DOHH2 (cell line): ENCODE results near the gene MFAP4.

Source experiments
- H3F3A ChIP-seq: fragments of 200-600 bp; sonication (generic), shearing (Covaris generic); 2 replicates; pipeline ENCODE4 v1.6.0; 2016; ENCODE audit warnings: antibody characterized with exemption, mild to moderate bottlenecking; ENCODE audit not compliant: control insufficient read depth, insufficient read depth
- H3K27ac ChIP-seq: fragments of 200-600 bp; sonication (generic); 2 replicates; pipeline ENCODE4 v1.5.1; 2014; ENCODE audit warnings: low read depth, mild to moderate bottlenecking, low read length, moderate library complexity
- H3K27me3 ChIP-seq: fragments of 200-600 bp; sonication (generic); 2 replicates; pipeline ENCODE4 v1.6.1; 2014; ENCODE audit warnings: mild to moderate bottlenecking, low read length, mixed read lengths; ENCODE audit not compliant: control insufficient read depth
- H3K36me3 ChIP-seq: fragments of 200-600 bp; sonication (generic); 2 replicates; pipeline ENCODE4 v1.6.1; 2014; ENCODE audit warnings: mild to moderate bottlenecking, low read length, moderate library complexity, mixed read lengths; ENCODE audit not compliant: control insufficient read depth
- H3K4me1 ChIP-seq: fragments of 200-600 bp; sonication (generic); 2 replicates; pipeline ENCODE4 v1.6.1; 2014; ENCODE audit warnings: mild to moderate bottlenecking, low read length, mixed read lengths; ENCODE audit not compliant: control insufficient read depth
- H3K4me2 ChIP-seq: fragments of 200-600 bp; sonication (generic); 2 replicates; pipeline ENCODE4 v1.6.0; 2014; ENCODE audit warnings: mild to moderate bottlenecking, low read length, moderate library complexity
- H3K4me3 ChIP-seq: fragments of 200-600 bp; sonication (generic); 2 replicates; pipeline ENCODE4 v1.5.1; 2014; ENCODE audit warnings: mild to moderate bottlenecking, low read length, mixed read lengths
- H3K79me2 ChIP-seq: fragments of 200-600 bp; sonication (generic); 2 replicates; pipeline ENCODE4 v1.6.1; 2014; ENCODE audit warnings: mild to moderate bottlenecking, low read length, mixed read lengths; ENCODE audit not compliant: control insufficient read depth
- H3K9me2 ChIP-seq: fragments of 200-600 bp; sonication (generic); replicated peaks from 2 replicates; pipeline ENCODE4 v1.6.1; 2014; ENCODE audit warnings: mild to moderate bottlenecking, low read length, mixed read lengths; ENCODE audit not compliant: control insufficient read depth
- H3K9me3 ChIP-seq: fragments of 200-600 bp; sonication (generic); 2 replicates; pipeline ENCODE4 v1.6.1; 2014; ENCODE audit warnings: antibody characterized with exemption, low read length, mixed read lengths; ENCODE audit not compliant: control insufficient read depth, insufficient read depth
- H4K20me1 ChIP-seq: fragments of 200-600 bp; sonication (generic); 2 replicates; pipeline ENCODE4 v1.6.0; 2014; ENCODE audit warnings: low read depth, mild to moderate bottlenecking, antibody characterized with exemption, low read length, moderate library complexity; ENCODE audit not compliant: control insufficient read depth, insufficient read depth
- EZH2phosphoT487 ChIP-seq: fragments of 200-600 bp; sonication (generic); IDR thresholded peaks from 2 replicates; pipeline ENCODE4 v1.6.1; 2017; ENCODE audit warnings: borderline replicate concordance, mild to moderate bottlenecking, antibody characterized with exemption, low read length, moderate library complexity, mixed read lengths
- TF ChIP-seq, protein P1 (sequence below): fragments of 200-600 bp; sonication (generic); IDR thresholded peaks from one replicate; pipeline ENCODE4 v1.5.1; 2014; ENCODE audit warnings: antibody characterized with exemption, mild to moderate bottlenecking, low read depth, low read length; ENCODE audit not compliant: poor library complexity, severe bottlenecking

MFAP4 gene

DNA sequence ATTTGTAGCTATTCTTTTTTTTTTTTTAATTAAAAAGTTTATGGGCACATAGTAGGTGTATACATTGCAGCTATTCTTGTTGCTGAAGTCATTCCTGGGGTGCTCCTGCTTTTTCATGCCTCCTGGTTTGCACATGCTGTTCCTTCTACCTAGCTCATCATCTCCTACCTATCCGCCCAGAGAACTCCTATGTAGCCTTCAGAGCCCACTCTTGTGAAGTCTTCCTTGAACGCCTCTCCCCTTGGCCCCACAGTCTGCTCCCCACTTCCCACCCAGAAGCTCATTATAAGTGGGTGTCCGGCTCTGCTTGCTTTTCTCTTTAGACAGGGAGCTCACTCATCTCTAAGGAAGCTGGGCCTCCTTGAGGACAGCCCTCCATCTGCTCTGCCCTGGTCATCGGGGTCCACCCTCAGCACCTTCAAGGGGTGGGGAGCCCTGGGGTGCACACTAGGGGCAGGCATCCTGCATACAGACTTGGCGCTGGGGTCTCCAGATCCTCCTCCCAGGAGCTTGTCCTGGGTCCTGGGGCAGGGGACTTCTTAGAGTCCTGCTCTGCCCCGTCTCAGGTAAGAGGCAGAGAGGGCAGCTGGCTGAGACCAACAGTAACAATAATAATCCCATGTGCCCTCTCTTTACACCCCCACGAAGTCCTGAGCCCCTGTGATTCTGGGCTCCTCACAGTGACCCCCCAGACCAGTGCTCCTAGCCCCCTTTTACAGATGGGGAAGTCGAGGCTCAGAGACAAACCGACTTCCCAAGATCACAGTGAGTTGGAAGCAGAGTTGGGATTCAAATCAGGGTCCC, 21.0 kb downstream of the MFAP4 start:
- H3K4me1 ChIP-seq, result peaks cover 13% of the 10 kb centered on the region
- H3K4me2 ChIP-seq, result no peak overlapping the region
- TF ChIP-seq, protein P1, sequence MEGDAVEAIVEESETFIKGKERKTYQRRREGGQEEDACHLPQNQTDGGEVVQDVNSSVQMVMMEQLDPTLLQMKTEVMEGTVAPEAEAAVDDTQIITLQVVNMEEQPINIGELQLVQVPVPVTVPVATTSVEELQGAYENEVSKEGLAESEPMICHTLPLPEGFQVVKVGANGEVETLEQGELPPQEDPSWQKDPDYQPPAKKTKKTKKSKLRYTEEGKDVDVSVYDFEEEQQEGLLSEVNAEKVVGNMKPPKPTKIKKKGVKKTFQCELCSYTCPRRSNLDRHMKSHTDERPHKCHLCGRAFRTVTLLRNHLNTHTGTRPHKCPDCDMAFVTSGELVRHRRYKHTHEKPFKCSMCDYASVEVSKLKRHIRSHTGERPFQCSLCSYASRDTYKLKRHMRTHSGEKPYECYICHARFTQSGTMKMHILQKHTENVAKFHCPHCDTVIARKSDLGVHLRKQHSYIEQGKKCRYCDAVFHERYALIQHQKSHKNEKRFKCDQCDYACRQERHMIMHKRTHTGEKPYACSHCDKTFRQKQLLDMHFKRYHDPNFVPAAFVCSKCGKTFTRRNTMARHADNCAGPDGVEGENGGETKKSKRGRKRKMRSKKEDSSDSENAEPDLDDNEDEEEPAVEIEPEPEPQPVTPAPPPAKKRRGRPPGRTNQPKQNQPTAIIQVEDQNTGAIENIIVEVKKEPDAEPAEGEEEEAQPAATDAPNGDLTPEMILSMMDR, result no peak
- TF ChIP-seq EZH2phosphoT487, result no peak
- H3K79me2 ChIP-seq, result no peaks in the 10 kb centered on the region
- H3F3A ChIP-seq, result no peaks in the 10 kb centered on the region
- H3K9me3 ChIP-seq, result no peaks in the 10 kb centered on the region
- H4K20me1 ChIP-seq, result no peaks in the 10 kb centered on the region
- peaks cover 12% of the 10 kb centered on the region for H3K27me3 ChIP-seq
- no peak overlapping the region for H3K27ac ChIP-seq
- no peaks in the 10 kb centered on the region for H3K36me3 ChIP-seq
- H3K9me2 ChIP-seq, result no peaks in the 10 kb centered on the region
- H3K4me3 ChIP-seq, result no peak overlapping the region

DNA sequence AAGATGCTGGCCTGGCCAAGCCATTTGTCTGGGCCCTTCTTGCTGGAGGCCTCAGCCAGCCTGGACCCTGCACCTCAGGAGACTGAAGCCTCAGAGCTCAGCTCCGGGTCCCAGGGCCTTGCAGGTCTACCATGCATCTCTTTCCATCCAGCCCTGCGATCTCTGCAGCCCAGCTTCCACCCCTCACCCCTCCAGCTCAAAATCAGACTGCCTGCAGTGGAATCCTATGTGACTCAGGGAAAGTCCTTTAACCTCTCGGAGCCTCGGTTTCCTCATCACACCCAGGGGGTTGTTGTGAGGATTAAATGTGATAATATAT, 21.5 kb downstream of the MFAP4 start:
- Histone ChIP-seq H3K79me2 (no peaks in the 10 kb centered on the region), H3K4me2 (no peak overlapping the region), H4K20me1 (no peaks in the 10 kb centered on the region), H3K36me3 (no peaks in the 10 kb centered on the region), H3K4me1 (peaks cover 13% of the 10 kb centered on the region), H3K4me3 (no peak overlapping the region), H3K9me3 (no peaks in the 10 kb centered on the region), H3K9me2 (no peaks in the 10 kb centered on the region), H3K27ac (no peak overlapping the region), H3F3A (no peaks in the 10 kb centered on the region), H3K27me3 (peaks cover 12% of the 10 kb centered on the region)
- TF ChIP-seq EZH2phosphoT487, result no peak
- TF ChIP-seq, protein P1, result no peak

DNA sequence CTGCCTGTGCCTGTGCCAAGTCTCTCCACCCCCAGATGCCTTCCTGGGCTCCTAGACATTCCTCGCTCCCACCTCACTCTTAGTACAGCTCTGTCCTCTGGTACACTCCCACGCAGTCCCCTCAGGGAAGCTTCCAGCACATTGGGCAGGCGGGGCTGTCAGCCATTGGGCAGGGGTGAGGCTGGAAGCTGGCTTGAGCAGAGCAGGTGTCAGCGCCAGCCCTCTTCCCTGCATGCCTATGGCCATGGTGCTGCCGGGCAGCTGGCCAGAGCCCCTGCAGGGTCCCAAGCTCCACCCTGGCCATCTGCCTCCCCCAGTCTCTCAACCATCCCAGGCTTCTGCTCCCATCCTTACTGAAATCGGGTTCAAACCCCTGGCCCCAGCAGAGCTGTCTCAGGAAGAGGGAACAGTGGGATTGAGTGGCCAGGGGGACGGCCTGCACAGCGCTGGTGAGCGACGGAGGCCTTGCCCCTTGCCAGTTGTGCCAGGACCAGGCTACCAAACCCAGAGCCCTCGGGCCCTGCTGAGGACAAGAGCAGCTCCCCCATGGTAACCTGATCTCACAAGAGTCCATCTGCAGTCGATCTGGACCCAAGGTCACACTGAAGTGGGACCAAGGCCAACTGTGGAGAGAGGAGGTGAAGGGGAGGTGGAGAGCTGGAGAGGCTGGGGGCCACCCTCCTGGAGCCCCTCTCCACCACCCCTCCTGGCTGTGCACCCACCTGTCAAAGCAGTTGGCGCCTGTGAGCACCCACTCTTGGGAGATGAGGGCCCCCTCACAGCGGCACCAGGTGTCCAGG, 22.1 kb downstream of the MFAP4 start:
- no peaks in the 10 kb centered on the region for H3K36me3 ChIP-seq
- no peak overlapping the region for H3K27ac ChIP-seq
- H3K27me3 ChIP-seq, result peaks cover 12% of the 10 kb centered on the region
- TF ChIP-seq, protein P1, result no peak
- TF ChIP-seq EZH2phosphoT487, result no peak
- no peaks in the 10 kb centered on the region for H3K9me3 ChIP-seq
- no peak overlapping the region for H3K4me3 ChIP-seq
- no peaks in the 10 kb centered on the region for H3K9me2 ChIP-seq
- no peaks in the 10 kb centered on the region for H3K79me2 ChIP-seq
- no peaks in the 10 kb centered on the region for H4K20me1 ChIP-seq
- peaks cover 13% of the 10 kb centered on the region for H3K4me1 ChIP-seq
- no peaks in the 10 kb centered on the region for H3F3A ChIP-seq
- no peak overlapping the region for H3K4me2 ChIP-seq
